NCI-H1930 (cell line): ENCODE results near the gene TAPBP.
A peak's percentile ranks its signal among the peaks of the same experiment; 100 is the strongest.
"Not testable (repeated sequence)": the region's sequence is repeated elsewhere in the genome, so short reads cannot be mapped to it uniquely, and the experiment has no call there.

ENCODE experiments used
- DNase-seq, 2 experiments: peaks; one replicate each; lab custom pipeline; 2025; lab: John Stamatoyannopoulos, UW

TAPBP gene

GRCh38 chr6:33276581-33276863 lies 37.4 kb downstream of the TAPBP start:
- DNase-seq: no peak

- DNase-seq: not testable (repeated sequence)
These were observed 37.9 kb downstream of the TAPBP start for GRCh38 chr6:33275795-33276580.

GRCh38 chr6:33273924-33274902 lies 39.7 kb downstream of the TAPBP start:
- DNase-seq: no peak

DNA sequence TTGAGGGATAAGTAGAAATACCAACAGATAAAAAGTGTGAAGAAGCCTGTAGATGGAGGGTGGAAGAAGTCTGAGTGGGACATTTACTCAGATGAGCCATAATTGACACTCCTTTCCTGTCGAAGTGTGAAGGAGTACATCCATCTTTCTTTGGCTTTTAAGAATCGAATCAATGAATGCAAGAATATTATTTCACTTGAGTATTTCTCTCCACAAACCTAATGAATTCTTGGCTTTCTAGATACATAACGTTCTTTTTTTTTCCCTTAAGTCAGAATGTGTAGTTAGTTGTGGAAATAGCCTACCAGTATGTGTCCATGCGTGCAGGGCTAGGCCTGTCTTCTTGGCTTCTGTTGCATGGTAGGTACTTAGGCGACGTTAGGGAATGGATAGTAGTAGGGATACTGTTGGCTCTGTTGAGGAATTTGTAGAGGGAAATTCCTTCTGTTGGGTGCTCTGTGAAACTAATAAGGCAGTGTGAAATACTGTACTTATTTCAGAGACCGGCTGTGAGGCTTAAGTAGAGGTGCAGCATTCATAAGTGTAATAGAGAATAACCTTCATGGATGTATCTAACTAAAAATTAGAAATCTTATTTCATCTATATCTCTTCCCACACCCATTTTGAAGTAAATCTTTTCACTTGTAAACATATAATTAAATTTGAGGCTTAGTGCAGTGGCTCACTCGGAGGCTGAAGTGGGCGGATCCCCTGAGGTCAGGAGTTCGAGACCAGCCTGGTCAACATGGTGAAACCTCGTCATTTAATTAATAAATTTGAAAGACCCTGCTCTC lies 40.6 kb downstream of the TAPBP start:
- no peak for DNase-seq

DNA sequence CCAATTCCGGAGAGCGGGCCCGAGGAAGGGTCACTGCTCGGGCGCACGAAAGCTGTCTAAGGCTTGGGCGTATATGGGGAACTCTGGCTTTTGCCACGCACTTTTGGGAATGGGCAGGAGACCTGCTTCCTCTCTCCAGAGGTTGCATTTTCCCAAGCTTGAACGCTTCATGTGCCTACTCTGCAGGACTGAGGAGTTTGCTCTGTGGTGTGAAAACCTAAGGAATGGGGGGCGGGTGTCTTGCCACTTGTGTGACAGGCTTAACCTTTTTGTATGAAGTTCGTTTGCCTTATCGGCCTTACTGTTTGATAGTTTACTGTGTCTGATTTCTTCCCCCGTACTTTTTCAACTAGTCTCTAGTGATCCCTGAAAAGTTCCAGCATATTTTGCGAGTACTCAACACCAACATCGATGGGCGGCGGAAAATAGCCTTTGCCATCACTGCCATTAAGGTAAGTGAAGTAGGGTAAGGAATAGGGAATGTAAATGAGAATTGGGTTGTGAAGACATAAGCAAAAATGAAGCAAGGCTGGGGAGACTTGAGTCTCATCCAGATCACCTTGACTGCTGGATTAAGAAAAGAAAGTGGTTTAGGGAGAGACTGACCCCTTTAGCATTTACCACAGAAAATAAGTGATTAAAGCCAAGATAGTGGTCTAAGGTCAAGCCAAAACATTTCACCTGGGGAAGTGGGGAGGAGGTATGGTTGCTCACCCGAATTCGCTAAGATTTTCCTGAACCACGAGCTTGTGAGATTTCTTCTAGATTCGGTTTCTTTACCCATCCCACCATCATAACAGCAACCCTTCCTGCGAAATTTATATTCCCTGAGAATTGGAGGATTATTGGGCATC lies 41.4 kb downstream of the TAPBP start:
- DNase-seq: no peak

- DNase-seq: peak; percentile 97 to 98
These were observed 42.2 kb downstream of the TAPBP start, which contains the start of the genes RPS18 and VPS52 for GRCh38 chr6:33271468-33272274. Gene RPS18 (plus strand): TSS chr6:33272075. CDS start chr6:33272120, 45 bp downstream. Gene VPS52 (minus strand): TSS chr6:33271876. CDS start chr6:33271675, 201 bp downstream.

DNA sequence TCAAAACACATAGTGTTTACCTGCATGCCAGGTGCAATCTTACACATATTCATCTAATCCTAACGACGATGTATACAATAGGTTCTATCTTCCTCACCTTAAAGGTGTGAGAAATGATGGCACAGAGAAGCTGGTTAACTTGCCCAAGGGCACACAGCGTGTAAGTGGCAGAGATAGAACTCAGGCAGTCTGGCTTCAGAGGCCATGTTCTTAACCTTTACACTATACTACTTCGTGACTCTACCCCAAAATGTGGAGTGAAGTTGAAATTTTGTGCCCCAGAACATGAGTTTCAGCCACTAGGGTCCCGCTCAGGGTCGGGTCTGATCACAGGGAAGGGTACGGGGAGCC lies 42.8 kb downstream of the TAPBP start:
- DNase-seq: no peak

GRCh38 chr6:33264015-33264414 lies 49.9 kb downstream of the TAPBP start:
- no peak for DNase-seq

- not testable (repeated sequence) for DNase-seq
These were observed 51.4 kb downstream of the TAPBP start for GRCh38 chr6:33262490-33262889.

DNA sequence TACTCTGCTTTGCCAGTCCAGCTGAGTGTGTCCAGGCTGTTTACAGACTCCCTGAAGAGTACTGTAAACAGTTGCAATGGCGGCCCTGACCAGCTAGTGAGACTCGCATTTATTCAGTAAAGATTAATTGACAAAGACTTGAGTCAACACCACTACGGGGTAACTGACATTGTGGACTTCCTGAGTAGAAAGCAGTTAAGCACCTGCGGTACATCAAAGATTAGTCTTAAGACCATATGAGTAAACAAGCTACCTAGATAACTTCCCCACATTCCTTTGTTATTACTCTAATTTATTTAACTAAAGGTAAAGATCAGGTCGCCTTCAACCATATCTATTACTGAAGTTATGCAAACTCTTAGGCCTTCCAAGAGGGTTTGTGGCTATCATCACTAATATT lies 54.8 kb downstream of the TAPBP start:
- no peak for DNase-seq

- DNase-seq: no peak
These were observed 59.3 kb downstream of the TAPBP start for GRCh38 chr6:33254591-33254990.

DNA sequence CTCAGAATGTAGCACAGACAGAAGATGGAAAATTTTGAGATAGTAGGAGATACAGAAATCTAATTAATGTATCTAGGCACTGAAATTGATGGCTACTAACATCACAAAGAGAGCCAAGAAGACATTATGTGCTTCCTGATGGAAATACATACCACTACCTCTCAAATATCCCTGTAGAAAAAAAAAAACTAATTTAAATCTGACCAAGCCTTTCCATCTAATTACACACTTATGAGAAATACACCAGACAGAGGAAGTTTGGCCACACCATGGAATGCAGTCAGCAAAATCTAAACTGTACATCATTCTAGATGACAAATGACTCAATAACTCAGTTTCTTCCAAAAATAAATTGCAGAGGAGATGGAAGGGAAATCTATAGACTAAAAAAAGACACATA lies 61.1 kb downstream of the TAPBP start:
- DNase-seq: no peak

DNA sequence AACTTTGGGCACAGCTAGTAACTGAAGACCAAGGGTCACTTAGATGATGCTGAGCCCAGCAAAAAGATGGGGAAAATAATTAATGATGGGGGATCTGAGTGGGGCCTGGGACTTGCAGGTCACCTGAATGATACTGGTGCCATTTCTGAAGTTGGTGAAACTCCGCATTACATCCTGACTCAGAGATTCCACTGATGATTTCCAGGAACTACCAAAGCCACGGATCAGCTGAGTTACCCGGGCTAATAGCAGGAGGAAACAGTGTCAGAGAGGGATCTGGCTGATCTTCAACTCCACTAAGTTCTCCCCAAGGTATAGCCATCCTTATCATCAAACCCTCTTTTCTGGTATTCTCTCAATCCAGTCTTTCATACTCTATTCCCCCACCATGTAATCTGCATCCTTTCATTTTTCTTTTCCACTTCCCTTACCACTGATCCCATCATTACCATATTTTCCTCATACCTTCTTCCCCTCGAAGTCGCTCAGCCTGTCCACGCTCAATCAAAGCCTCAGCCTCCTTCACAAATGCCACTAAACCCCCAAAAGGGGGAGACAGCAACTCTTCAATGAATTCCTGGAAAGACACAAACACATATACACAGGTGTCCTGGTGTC lies 62.4 kb downstream of the TAPBP start:
- no peak for DNase-seq

DNA sequence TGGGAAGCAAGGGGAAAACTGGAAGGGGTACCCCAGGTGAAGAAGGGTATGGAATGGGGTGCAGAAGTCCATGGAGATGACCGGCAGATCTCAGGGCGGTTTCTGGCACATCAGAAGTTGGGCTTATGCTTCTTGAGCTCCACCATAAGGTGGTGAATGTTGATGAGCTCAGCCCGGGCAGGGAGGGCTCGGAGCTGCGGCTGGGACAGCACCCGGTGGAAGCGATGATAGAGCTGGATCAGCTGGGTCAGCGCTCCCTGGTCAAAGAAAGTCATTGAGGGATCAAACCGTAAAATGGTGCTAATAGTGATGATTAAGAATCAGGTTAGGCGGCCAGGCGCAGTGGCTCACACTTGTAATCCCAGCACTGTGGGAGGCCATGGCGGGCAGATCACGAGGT lies 63.1 kb downstream of the TAPBP start:
- DNase-seq: no peak

GRCh38 chr6:33249732-33250630 lies 63.9 kb downstream of the TAPBP start:
- DNase-seq: no peak
